Hepatocyte (in vitro differentiated cells): ENCODE measurements around the gene TMOD1.

Experiments used
- EZH2 ChIP-seq: fragments of 200-600 bp; sonication (generic); IDR thresholded peaks from 2 replicates; pipeline ENCODE4 v1.6.1; 2016; ENCODE audit warnings: antibody characterized with exemption, mild to moderate bottlenecking, borderline replicate concordance
- EZH2phosphoT487 ChIP-seq: fragments of 200-600 bp; sonication (generic); IDR thresholded peaks from one replicate; pipeline ENCODE4 v1.6.1; 2018; ENCODE audit warnings: antibody characterized with exemption, mild to moderate bottlenecking, low read depth, moderate library complexity; ENCODE audit not compliant: unreplicated experiment, severe bottlenecking
- TF ChIP-seq, protein P1 (sequence below): fragments of 200-600 bp; sonication (generic); IDR thresholded peaks from 2 replicates; pipeline ENCODE4 v1.5.1; 2016; ENCODE audit warnings: antibody characterized with exemption, mild to moderate bottlenecking; ENCODE audit not compliant: poor library complexity

DNA sequence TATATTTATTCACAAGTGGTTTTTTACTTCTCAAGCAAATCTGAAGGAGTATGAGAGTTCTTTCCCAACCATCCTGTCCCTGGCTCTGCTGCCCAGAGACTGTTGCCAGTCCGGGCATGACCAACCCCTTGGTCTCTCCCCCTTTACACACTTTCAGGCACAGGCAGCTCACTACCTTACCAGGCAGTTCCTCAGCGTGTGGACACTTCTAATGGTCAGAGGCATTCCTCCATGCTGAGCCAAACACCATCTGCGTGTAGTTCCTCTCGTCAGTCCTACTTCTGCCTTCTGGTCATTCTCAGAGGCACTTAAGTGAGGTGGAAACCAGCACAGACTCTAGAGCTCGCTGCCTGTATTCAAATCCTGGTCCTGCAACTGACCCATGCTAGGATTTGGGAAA, 75.6 kb downstream of the TMOD1 start:
- TF ChIP-seq, protein P1, sequence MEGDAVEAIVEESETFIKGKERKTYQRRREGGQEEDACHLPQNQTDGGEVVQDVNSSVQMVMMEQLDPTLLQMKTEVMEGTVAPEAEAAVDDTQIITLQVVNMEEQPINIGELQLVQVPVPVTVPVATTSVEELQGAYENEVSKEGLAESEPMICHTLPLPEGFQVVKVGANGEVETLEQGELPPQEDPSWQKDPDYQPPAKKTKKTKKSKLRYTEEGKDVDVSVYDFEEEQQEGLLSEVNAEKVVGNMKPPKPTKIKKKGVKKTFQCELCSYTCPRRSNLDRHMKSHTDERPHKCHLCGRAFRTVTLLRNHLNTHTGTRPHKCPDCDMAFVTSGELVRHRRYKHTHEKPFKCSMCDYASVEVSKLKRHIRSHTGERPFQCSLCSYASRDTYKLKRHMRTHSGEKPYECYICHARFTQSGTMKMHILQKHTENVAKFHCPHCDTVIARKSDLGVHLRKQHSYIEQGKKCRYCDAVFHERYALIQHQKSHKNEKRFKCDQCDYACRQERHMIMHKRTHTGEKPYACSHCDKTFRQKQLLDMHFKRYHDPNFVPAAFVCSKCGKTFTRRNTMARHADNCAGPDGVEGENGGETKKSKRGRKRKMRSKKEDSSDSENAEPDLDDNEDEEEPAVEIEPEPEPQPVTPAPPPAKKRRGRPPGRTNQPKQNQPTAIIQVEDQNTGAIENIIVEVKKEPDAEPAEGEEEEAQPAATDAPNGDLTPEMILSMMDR, result no peak
- no peak for TF ChIP-seq EZH2
- TF ChIP-seq EZH2phosphoT487, result no peak
